Stimulated activated CD4-positive, alpha-beta T cell treated with anti-CD3 and anti-CD28 coated beads, TNF-alpha, amount 100 ng/mL, for 4 hours (primary cell): ENCODE results near the gene ARMC2.
"Not testable (repeated sequence)": the region's sequence is repeated elsewhere in the genome, so short reads cannot be mapped to it uniquely, and the experiment has no call there.

Experiments
- DNase-seq, 3 experiments: peaks; one replicate each; pipeline ENCODE4 v3.0.0-alpha.2; 2020; ENCODE audit warnings: low read depth in 3 of 3

Gene ARMC2

DNA sequence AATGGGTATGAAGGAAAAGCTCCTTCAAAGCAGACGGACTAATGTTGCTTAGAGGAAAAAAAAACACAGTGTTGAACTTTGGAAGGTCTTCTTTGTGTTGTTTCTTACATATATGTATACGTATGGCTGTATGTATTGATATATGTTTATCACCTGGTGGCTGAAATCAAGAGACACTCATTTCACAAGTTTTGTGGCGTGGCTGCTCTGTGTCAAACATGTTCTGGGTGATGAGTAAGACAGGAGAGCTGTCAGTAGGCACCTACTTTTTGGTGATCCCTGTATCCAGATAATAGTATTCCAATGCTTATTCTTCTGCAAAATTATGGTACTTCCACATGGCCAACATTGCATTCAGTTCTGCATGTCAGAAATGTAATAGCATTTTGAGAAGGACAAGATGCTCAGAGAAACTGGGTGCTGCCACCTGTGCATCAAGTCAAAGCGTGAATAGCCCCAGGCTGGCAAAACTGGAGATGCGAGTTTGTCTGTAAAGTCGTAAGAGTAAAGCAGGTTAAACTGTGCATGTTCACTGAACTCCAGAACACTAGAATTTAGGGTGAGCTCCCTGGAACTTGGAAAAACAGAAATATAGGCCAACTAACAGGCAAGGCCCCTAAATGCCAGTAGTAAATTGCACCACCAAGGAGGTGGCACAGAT, 67.9 kb downstream of the ARMC2 start:
- DNase-seq, result no peak

DNA sequence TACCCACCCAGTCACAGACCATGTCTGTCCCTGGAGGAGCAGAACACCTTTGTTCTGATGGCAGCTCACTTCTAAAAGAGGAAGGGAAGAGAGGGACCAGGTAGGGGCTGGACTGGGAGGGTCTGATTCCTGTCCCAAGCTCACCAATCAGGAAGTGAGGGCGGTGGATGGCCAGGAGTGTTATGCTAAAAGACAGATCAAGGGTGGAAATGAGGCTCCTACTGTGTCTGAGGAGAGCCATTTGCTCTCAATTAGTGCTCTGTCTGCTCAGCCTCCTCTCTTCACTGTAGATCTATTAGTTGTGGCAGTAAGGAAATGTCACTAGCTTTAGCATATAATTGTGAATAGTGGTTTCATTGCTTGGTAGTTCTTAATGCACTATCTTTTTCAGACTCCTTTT, 72.5 kb downstream of the ARMC2 start:
- DNase-seq, result no peak

DNA sequence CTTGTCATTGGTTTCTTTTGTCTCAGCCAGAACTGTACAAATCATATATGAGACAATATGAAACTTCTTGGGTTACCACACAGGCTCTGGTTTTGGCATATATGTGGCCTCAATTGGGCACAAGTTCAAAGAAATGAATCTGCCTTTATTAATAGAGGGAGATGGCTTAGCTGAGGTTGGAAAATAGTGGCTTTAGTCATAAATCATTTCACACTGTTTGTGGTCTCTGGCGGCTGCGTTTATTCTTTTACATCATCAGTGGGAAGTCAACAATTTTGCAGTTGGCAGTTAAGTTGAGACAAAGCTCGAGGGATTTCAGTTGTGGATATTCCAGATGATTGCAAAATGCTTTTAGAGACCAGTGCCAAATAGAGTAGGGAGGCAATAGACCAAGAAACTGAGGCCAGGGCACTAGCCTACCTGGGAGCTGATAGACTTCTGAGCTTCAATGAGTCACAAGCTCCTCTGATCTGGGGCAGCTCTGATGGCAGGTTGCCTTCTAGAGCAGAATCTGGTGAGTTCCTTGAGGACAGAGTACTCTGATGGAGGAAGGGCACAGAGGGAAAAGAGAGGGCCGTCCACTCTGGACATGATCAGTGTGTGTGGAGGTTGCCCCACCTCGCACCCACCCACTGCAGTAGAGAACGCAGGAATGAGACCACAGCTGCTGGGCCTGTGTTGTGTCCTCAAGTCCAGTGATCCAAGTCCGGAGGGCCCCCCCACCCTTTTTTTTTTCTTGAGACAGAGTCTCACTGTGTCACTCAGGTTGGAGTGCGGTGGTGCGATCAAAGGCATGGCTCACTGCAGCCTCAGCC, 73.5 kb downstream of the ARMC2 start:
- DNase-seq, result no peak

DNA sequence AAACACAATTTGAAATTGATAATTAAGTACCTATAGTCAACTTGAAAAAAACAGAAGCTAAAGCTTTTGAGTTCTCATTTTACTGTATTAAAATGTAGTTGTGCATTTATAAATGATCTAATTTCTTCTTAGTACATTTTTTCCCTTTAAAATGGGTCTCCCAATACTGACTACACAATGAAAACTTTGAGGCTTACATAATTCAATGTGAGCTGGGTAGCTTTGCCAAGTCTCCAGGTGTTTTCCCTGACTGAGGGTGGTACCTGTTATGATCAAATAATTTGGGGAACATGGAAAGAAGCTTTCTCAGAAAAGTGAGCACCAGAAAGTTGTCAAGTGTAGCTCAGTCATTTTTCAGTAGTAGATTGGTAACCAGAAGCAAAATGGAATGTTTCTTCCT, 74.3 kb downstream of the ARMC2 start:
- no peak for DNase-seq

DNA sequence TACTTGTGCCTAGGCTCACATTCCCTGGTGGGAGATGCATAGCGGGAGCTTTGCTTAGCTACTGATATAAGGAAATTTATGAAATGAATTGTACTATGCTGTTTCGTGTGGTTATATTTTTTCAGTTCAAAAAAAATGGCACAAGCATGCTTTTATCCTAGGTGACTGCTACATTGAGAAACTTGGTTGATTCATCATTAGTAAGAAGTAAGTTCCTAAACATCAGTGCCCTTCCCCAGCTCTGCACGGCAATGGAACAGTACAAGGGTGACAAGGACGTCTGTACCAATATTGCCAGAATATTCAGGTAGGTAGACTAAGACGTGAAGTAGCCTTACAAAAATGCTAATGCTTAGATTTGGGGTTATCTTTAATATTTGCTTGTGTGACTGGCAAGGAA, 79.7 kb downstream of the ARMC2 start:
- no peak for DNase-seq

DNA sequence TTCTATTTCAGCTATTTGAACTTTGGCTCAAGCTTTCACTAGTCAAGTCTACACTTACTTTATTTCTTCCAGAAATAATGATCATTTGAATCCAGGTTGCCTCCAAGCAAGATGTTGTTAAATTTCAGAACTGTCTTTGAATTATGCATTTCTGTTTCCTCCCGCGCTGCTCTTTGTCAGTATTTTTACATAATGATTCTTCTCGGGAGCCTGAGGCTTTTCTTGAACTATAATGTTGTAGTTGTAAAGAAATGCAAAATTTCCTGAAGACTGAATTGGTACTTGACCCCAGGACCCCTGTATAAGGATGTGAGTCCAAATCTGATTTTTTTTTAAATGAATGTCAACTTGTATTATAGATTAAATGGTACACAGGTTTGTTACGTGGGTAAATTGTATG, 80.4 kb downstream of the ARMC2 start:
- no peak for DNase-seq

DNA sequence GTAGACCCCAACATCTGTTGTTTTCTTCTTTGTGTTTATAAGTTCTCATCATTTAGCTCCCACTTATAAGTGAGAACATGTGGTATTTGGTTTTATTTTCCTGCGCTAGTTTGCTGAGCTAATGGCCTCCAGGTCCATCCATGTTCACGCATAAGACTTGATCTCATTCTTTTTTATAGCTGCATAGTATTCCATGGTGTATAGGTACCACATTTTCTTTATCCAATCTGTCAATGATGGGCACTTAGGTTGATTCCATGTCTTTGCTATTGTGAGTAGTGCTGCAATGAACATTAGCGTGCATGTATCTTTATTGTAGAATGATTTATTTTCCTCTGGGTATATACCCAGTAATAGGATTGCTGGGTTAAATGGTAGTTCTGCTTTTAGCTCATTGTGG, 82.9 kb downstream of the ARMC2 start:
- not testable (repeated sequence) for DNase-seq

DNA sequence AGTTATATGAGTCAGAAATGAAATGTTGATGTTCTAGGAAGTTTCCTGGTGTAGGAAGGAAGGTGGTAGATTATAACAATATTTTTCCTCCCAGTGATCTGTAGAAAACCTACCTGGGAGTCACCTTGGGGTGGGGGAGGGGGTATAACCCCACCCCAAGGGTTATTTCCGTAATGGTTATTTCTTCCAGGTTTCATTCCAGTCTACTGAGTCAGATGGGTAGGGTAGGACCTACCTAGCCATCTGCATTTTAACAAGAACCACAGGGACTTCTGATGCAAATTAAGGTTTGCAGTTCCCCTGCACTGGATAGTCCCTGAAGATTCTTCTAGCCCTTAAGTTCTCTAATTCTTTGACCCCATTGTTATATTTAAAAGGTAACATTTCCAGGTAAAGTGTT, 88.9 kb downstream of the ARMC2 start:
- DNase-seq, result no peak

DNA sequence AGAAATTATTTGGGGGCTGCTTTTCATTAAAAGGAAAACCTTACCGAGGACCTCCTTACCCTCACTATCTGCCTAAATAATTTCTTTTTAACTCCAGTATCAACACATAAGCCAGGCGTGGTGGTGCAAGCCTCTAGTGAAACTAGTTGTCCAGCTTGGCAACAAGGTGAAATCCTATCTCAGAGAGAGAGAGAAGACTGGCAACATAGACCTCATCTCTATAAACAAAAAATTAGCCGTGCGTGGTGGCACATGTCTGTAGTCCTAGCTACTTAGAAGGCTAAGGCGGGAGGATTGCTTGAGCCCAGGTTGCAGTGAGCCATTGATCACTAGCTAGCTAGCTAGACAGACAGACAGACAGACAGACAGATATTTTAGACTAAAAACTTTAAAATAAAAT, 92.5 kb downstream of the ARMC2 start:
- no peak for DNase-seq

DNA sequence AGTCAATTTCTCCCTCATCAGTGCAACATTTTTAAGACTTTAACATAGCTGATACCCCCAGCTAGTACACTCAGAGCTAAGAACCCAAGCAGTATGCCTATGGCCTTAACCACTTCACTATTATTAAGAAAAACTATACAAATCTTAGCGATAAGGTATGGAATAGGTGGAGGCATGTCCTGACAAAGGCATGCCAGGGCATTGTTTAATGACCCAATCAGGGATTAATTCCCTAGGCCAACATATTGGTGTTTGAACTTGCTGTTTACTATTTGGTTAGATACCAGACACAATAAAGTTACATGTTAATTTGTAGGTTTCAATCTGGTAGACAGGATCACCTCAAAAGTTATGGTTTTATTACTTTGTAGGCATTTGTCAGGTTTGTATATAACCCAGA, 93.1 kb downstream of the ARMC2 start:
- DNase-seq, result no peak

DNA sequence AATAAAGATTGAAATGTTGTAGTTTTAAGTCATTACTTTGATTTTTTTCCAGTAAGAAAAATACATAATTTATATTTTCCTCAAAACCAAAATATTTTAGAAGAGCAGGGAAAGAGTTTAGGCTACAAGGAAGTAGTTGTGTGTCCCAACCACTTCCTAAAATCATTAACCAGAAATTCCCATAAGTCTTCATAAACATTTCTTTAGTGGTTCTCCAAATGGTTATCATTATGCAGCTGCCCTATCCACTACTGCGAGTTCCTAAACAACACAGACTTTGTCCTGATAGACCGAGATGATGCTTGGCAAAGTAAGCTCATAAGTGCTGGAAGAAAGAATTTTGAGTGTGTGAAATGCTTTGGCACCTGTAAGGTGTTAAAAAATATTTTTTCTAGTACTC, 93.6 kb downstream of the ARMC2 start:
- DNase-seq, result no peak

DNA sequence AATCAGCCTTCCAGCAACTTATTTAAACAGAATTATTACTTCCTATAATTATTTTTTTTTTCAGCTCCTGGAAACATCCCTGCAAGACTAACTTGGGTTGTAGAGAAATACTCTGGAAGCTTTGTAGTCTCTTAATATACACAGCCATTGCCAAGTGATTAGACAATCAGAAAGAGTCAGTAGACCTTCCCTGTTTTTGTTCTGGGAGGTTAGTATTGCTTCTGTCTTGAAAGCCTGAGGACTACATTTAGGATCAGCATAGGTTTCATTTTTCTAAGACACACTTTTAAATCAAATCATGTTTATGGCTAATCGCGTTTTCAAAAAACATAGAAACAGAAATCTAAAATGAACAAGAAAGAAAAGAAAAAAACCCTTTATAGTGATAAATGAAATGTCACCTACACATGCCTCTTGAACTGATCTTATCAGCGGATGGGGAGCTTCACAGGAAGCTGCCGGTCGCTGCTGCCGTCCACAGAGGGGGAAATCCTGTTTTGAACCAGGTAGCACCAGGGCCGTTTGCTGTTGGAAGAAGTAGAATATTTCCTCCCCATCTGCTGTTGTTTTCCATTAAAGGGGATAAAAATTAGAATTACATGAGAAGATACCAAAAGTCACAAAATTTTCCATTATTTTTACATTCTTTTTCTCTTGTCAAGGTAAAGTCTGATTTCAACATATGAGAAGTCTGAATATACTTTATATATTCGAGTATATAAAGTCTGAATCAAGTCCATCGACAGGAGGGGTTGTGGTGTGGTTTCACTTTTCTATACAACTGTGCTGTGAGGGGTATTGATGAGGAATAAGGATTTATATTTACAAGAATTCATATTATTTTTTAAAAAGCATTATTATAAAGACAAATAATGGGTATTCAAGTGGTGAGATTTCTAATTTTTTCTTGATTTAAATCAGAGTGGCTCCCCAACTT, 94.6 kb downstream of the ARMC2 start:
- DNase-seq, result peak; percentile 9 to 42 (median 26)

DNA sequence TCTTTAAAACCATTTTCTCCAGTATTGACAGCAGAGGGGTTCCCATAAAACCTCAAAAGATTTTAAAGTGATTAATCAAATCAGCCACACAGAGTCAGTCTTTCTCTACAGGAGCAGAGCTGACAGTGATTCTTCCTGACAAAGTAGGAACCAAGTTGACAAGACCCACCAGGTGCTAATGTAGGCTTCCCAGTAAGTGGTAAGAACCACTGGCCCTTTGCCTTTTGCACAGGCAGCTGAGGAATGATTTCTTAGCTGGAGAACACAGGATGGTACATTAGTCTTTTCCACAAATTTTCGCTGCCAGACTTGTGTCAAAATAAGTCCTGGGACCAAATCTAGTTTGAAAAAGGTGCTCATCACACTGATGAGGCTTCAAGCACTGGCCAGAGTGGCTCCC, 95.8 kb downstream of the ARMC2 start:
- DNase-seq, result no peak

DNA sequence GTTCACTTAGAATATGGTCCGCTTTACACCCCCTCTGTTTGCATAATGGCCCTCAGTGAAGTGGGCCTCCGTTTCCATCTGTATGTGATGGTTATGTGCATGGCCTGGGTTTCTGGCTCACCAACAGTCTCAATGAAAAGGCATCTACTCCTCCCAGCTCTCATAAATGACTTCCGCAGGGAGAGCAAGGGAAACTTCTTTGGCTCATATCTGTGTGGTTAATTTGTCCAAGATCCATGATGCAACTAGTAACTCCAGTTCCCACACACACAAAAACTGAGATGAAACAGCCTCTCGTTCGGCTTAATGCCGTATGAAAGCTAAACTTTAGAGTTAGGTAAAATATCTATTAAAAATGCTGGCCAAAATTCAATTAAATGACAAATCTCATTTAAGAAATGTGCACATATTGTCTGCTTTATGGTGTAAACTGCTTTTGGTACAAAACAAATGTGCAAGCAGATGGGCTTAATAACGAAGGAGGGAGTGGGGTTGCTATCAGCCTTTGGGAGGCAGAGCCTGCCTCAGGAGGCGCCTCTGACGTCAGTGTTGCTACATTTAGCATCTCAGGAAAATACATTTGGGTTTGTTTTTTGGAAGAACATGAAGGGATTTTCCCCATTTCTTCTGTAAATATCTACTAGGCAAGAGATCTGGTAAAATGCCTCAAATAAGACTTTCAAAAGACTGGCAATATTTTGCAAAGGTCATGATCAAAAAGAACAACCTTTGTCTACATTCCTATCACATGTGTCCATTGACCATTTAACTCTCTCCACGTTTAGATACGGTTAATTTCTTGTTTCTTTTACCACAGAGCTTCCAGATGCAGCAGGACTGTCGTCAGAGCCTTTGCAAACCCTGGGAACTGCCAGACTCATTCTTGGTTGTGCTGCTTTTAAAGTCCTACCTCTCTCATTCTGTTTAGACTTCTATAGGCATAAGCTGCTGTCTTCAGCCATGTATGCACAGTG, 96.8 kb downstream of the ARMC2 start:
- no peak for DNase-seq

DNA sequence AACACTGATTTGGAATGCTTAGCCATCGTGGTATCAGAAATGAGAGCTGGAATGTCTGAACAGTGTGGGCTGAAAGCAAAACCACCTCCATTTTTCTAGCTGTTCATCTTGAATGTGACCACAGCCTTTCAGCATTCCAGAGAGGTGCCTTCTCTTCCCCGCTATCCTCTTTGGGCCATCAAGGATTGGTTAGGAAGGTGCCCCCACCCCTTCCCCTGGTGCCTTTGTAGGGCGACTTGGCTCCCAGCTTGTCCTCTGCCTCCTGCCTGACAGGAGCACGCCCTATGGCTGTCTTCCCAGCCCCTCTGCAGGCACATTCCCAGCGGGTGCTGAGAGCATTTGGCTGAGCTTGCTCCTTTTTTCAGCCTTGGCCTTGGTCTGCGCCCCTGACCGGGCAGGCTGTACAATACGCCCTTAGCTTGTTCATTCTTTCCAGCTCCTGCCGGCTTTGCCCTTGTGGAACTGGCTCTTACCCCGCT, 97.5 kb downstream of the ARMC2 start:
- DNase-seq, result no peak

DNA sequence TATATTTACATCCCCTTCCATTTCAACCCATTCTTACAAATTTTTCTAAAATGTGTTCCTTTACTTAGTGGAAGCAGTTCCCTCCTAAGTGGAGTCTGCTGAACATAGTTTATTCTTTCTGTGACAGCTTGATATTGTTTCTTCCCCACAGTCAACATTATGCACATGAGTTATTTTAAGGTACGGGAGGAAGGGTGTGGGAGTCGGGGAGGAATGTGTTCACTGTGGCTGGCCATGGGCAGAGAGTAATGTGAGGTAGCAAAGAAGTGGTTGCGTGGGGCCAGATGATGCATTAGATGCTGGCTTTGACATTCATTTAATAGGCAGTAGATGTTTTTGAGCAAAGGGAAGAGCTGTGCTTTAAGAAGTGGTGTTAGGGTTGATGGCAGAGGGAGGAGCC, 98.5 kb downstream of the ARMC2 start:
- no peak for DNase-seq

DNA sequence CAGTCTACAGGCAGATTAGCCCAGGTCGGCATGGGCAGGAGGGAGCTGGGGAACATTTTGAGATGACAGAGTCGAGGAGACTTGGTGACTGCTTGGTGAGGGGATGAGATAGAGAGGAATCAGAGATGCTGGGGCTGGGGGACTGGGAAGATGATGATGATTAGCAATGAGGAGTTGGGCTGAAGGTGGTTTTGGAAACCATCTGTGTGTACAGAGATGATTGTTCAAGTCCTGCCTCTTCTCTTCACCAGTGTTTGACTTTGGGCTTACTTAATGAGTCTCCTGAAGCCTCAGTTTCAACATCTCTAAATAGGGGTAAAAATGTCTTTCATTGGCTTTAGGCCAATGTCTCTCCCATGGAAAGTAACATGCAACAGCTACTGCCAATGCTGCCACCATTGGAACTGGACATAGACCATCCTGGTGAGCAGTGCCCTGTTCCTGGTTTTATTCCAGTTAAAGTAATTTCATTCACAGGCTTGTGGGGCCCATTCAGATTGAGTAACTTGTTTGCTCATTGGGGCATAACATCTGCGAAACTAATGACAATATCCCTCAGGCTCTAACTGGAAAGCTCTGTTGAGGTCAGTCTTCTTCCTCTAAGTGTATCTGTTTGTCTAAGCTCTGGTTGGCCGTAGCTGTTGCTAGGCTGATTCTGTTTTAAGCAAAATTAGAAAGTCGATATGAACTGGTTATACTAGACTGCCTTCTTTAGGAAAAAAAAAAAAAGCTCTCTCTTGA, 99.1 kb downstream of the ARMC2 start:
- no peak for DNase-seq

DNA sequence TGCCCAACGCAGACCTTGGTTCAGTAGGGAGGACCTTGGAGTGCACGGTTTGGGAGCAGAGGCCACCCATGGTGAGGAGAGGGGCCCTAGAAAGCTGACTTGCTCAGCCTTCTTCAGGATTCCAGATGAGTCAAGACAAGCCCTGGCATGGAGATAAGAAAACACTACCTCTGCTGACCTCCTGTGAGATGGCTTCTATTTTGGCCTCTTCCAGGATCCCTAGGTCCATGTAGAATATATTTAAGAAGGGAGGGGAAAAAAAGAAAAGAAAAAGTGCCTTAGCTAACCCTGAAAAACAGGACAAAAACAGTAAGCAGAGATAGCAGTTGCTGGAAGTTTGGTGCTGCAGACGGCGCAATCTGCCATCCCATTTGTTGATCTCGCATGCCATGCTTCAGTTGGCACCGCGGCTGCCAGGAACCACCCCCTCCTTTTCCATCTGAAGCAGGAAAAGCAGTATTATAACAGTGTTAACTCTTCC, 100.0 kb downstream of the ARMC2 start:
- DNase-seq, result no peak

DNA sequence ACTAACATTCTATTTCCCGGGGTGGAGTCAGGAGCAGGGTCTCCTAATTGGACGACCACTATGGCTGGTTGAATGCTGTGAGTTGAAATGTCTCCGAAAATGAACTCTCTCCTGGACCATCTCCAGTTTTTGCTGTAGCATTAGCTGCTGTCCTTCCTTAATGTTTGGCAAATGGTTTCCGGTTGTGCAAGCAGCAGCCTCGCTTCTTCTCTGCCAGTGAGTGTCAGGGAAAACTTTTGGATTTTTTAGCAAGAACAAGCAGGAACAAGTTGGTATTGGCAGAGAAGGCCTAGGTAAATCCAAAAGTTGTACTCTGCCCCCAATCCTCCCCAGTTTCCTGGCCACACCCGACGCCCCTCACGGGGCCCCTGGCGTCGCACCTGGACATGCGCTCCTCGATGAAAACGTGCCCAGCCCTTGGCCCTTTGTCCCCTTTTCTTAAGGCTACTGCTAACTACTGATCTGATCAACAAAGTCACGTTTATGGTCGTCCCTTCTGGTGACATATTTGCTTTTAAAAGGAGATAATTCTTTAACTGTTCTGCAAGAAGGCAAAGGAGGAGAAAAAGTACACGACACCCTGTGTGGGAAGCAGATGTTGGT, 103.2 kb downstream of the ARMC2 start:
- no peak for DNase-seq
